Chondrocyte (in vitro differentiated cells): ENCODE data around the gene RAB1A. TPM values are rescaled to one million over a fixed set of nuclear protein-coding genes. Genes with fewer than 3 reads are reported as not detected.

ENCODE experiments used
- DNase-seq: peaks from one replicate; pipeline ENCODE4 v3.0.0; 2021; ENCODE audit warnings: mixed read lengths, low spot score
- H3K27ac Mint-ChIP-seq: one replicate; pipeline ENCODE4 v1.8.0; 2021; ENCODE audit warnings: mild to moderate bottlenecking, moderate library complexity, mixed read lengths; ENCODE audit not compliant: unreplicated experiment
- H3K27me3 Mint-ChIP-seq: 2 replicates; pipeline ENCODE4 v1.8.0; 2021; ENCODE audit warnings: low read depth, mixed read lengths
- H3K36me3 Mint-ChIP-seq: 2 replicates; pipeline ENCODE4 v1.8.0; 2021; ENCODE audit warnings: low read depth, mixed read lengths
- H3K4me1 Mint-ChIP-seq: 2 replicates; pipeline ENCODE4 v1.8.0; 2021; ENCODE audit warnings: low read depth, mild to moderate bottlenecking, mixed read lengths
- H3K4me3 Mint-ChIP-seq: one replicate; pipeline ENCODE4 v1.8.0; 2021; ENCODE audit warnings: mild to moderate bottlenecking, moderate library complexity, mixed read lengths; ENCODE audit not compliant: unreplicated experiment
- H3K9me3 Mint-ChIP-seq: 2 replicates; pipeline ENCODE4 v1.8.0; 2021; ENCODE audit warnings: low read depth, mixed read lengths
- CTCF ChIP-seq: fragments of 200-600 bp; sonication (generic); IDR thresholded peaks from 2 replicates; pipeline ENCODE4 v1.5.0; 2021; ENCODE audit warnings: antibody characterized with exemption, mild to moderate bottlenecking, moderate library complexity
- total RNA-seq: library from RNA; stranded (reverse); gene quantifications from 3 replicates; pipeline ENCODE4 v1.2.1, GENCODE V29; 2021

Gene RAB1A
- total RNA-seq, 1 donor from 2014 or later, result 192 TPM

- no peak overlapping the region for H3K27ac Mint-ChIP-seq
- DNase-seq, result no peak
Measured at GRCh38 chr2:65037178-65037577, 92.7 kb downstream of the RAB1A start.

More at GRCh38 chr2:65037178-65037577, 92.7 kb downstream of the RAB1A start:
- no peaks in the 10 kb centered on the region for H3K27me3 Mint-ChIP-seq
- H3K4me3 Mint-ChIP-seq, result no peak overlapping the region
- no peaks in the 10 kb centered on the region for H3K9me3 Mint-ChIP-seq
- H3K4me1 Mint-ChIP-seq, result peaks cover 7% of the 10 kb centered on the region
- no peaks in the 10 kb centered on the region for H3K36me3 Mint-ChIP-seq
- no peak for TF ChIP-seq CTCF

Other genes with a start within 250 kb of the RAB1A start
- 40.1 to 139 TPM (median 136 TPM) in 3 replicates for gene SLC1A4, start 140.7 kb downstream of the RAB1A start, total RNA-seq
- gene CEP68, start 73.7 kb downstream of the RAB1A start, total RNA-seq, result 9.0 to 13.0 TPM (median 12.2 TPM) in 3 replicates
- 323 to 449 TPM (median 429 TPM) in 3 replicates for gene ACTR2, start 97.7 kb upstream of the RAB1A start, total RNA-seq